ENCODE data around the gene MMP15. TPM values are rescaled to one million over a fixed set of nuclear protein-coding genes. Genes with fewer than 3 reads are reported as not detected.

MMP15 gene
- total RNA-seq, 4 donors from 2014 or later: 5.7 to 10.0 (median 8.2) TPM

- Histone ChIP-seq H3K4me1 (no peaks in the 10 kb centered on the region), H3K27ac (no peak overlapping the region), H3K9me3 (no peaks in the 10 kb centered on the region), H3K4me3 (no peak overlapping the region), H3K27me3 (no peaks in the 10 kb centered on the region), H3K36me3 (no peaks in the 10 kb centered on the region)
- no peak for TF ChIP-seq CTCF (IDR thresholded peaks at IDR 0.05)
- DNase-seq (ENCODE audit: low spot score in 2 of 2): no peak
- WGBS: 82% methylated on average over 12 of the region's 17 CpGs
Observed at GRCh38 chr16:58049232-58050185, 24.0 kb downstream of the MMP15 start.

DNA sequence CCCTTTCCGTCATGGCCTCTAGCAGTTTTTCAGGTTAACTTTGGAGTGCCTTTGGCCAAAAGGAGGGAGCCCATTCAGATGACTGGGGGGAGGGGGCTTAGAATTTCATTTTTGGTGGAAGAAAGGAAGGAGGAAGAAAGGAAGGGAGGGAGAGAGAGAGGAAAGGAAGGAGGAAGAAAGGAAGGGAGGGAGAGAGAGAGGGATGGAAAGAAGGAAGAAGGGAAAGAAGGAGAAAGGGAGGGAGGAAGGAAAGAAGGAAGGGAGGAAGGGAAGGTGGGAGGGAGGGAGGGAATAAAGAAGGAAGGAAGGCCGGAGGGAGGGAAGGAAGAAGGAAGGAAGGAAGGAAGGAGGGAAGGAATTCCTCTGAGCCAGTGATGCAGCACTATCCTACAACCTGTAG is 25.7 kb downstream of the MMP15 start:
- no peak for DNase-seq (ENCODE audit: low spot score in 2 of 2)
- Histone ChIP-seq H3K27me3 (no peaks in the 10 kb centered on the region), H3K27ac (no peak overlapping the region), H3K36me3 (no peaks in the 10 kb centered on the region), H3K9me3 (no peaks in the 10 kb centered on the region), H3K4me3 (no peak overlapping the region), H3K4me1 (no peaks in the 10 kb centered on the region)
- TF ChIP-seq CTCF (IDR thresholded peaks at IDR 0.05): no peak
- no peak for TF ChIP-seq POLR2AphosphoS5 (IDR thresholded peaks at IDR 0.05)
- TF ChIP-seq EP300 (IDR thresholded peaks at IDR 0.05): no peak
- TF ChIP-seq POLR2A (IDR thresholded peaks at IDR 0.05): no peak
- 76% methylated on average over 2 of the region's 2 CpGs for WGBS

DNA sequence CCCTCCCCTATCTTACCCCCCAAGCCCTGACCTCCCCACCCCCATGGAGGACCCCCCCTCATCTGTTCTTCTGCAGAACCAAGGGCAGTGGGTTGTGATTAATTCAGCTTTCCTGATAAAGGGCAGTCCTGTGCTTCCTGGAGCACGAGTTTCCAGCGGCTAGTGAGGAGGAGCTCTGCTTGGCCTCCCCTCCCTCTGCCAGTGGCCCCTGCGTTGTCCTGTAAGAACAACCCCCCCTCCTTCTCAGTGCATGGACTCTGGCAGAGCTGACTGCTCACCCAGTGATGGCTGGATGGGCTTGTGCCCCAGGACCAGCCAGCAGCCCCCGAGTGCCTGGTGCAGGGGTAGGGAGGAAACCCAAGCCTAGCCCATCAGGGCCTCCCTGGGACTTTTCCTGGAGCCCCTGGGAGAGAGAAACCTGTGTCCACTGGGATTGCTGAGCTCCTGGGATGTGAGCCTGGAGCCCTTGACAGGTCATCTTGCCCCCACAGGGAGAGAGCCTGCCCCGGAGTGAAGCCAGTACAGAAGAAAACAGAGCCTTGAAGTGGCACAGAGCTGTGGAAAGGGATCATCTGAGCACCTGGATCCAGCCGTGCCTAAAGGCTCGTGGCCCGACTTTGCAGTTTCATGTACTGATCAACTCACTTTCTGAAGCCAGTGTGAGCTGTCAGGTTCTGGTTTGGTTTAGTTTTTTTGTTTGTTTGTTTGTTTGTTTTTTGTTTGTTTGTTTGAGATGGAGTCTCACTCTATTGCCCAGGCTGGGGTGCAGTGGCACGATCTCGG is 26.5 kb downstream of the MMP15 start:
- DNase-seq (ENCODE audit: low spot score in 2 of 2): no peak
- H3K36me3 ChIP-seq: no peaks in the 10 kb centered on the region
- no peak overlapping the region for H3K4me3 ChIP-seq
- no peak overlapping the region for H3K27ac ChIP-seq
- WGBS: 75% methylated on average over 10 of the region's 10 CpGs
- H3K9me3 ChIP-seq: no peaks in the 10 kb centered on the region
- no peak for TF ChIP-seq POLR2AphosphoS5 (IDR thresholded peaks at IDR 0.05)
- no peak for TF ChIP-seq CTCF (IDR thresholded peaks at IDR 0.05)
- TF ChIP-seq EP300 (IDR thresholded peaks at IDR 0.05): no peak
- no peak for TF ChIP-seq POLR2A (IDR thresholded peaks at IDR 0.05)
- H3K4me1 ChIP-seq: no peaks in the 10 kb centered on the region
- H3K27me3 ChIP-seq: no peaks in the 10 kb centered on the region

DNA sequence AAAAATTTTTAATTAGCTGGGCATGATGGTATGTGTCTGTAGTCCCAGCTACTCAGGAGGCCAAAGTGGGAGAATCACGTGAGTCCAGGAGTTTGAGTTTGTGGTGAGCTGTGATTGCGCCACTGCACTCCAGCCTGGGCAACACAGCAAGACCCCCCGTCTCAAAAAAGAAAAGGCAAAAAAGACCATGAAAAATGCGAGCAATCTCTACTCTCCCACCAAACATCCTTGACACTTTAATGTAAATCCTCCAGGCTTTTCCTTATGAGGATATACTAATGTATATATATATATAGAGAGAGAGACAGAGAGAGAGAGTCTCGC is 28.1 kb downstream of the MMP15 start:
- Histone ChIP-seq H3K27me3 (no peaks in the 10 kb centered on the region), H3K27ac (no peak overlapping the region), H3K36me3 (no peaks in the 10 kb centered on the region), H3K4me3 (no peak overlapping the region), H3K4me1 (no peaks in the 10 kb centered on the region), H3K9me3 (no peaks in the 10 kb centered on the region)
- WGBS: 91% methylated on average over 5 of the region's 5 CpGs
- no peak for TF ChIP-seq CTCF (IDR thresholded peaks at IDR 0.05)
- TF ChIP-seq EP300 (IDR thresholded peaks at IDR 0.05): no peak
- TF ChIP-seq POLR2AphosphoS5 (IDR thresholded peaks at IDR 0.05): no peak
- no peak for TF ChIP-seq POLR2A (IDR thresholded peaks at IDR 0.05)
- DNase-seq (ENCODE audit: low spot score in 2 of 2): no peak

DNA sequence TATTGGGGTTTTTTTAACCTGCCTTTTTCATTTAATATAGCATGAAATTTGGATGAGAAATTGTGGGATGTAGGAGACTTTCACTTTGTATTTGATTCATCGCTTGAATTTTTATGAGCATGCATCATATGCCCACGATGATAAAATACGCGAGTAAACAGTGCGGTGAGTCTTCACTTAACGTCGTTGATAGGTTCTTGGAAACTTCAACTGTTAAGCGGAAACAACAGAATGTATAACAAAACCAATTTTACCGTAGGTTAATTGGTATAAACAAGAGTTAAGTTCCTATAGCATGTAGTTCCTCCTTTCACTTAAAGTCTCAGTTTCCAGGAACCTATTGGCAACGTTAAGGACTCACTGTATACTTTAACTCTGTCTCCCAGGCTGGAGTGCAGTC is 28.7 kb downstream of the MMP15 start:
- Histone ChIP-seq H3K4me1 (no peaks in the 10 kb centered on the region), H3K9me3 (no peaks in the 10 kb centered on the region)
- TF ChIP-seq CTCF (IDR thresholded peaks at IDR 0.05) (no peak), EP300 (IDR thresholded peaks at IDR 0.05) (no peak), POLR2AphosphoS5 (IDR thresholded peaks at IDR 0.05) (no peak), POLR2A (IDR thresholded peaks at IDR 0.05) (no peak)

More for the DNA sequence above, 28.7 kb downstream of the MMP15 start:
- Histone ChIP-seq H3K4me3 (no peak overlapping the region), H3K27me3 (no peaks in the 10 kb centered on the region), H3K36me3 (no peaks in the 10 kb centered on the region), H3K27ac (no peak overlapping the region)
- WGBS: 82% methylated on average over 10 of the region's 10 CpGs
- no peak for DNase-seq (ENCODE audit: low spot score in 2 of 2)
